MCF 10A (cell line): ENCODE results near the gene ZNF254. TPM values are rescaled to one million over a fixed set of nuclear protein-coding genes. Genes with fewer than 3 reads are reported as not detected.

Source experiments
- BruUV-seq: library from RNA; stranded (reverse); fragments of 400-500 nt; replicated peaks from 2 replicates; lab custom pipeline; 2021; lab: Mats Ljungman, UMichigan
- CTCF ChIA-PET: fragments of 300-600 bp; sonication (Branson Sonifier 250); formaldehyde crosslinking; extraction: SDS; loops from one replicate; lab custom pipeline; 2021; ENCODE audit warnings: antibody characterized with exemption, inconsistent platforms; lab: Yijun Ruan, JAX
- POLR2A ChIA-PET: fragments of 300-600, 350-650 bp; sonication (Branson Sonifier 250); formaldehyde crosslinking; extraction: SDS; loops from one replicate; lab custom pipeline; 2020; ENCODE audit warnings: antibody characterized with exemption, inconsistent platforms; lab: Yijun Ruan, JAX
- DNase-seq: peaks from one replicate; pipeline ENCODE4 v3.0.0-alpha.2; 2018; ENCODE audit not compliant: unreplicated experiment
- H3K27ac Mint-ChIP-seq: one replicate; pipeline ENCODE4 v1.8.0; 2022; ENCODE audit warnings: mild to moderate bottlenecking, low read depth, mixed read lengths; ENCODE audit not compliant: unreplicated experiment
- H3K27me3 Mint-ChIP-seq: one replicate; pipeline ENCODE4 v1.8.0; 2022; ENCODE audit warnings: mixed read lengths; ENCODE audit not compliant: insufficient read depth, unreplicated experiment
- H3K36me3 Mint-ChIP-seq: one replicate; pipeline ENCODE4 v1.8.0; 2022; ENCODE audit warnings: mild to moderate bottlenecking, moderate library complexity, mixed read lengths; ENCODE audit not compliant: insufficient read depth, unreplicated experiment
- H3K4me1 Mint-ChIP-seq: one replicate; pipeline ENCODE4 v1.8.0; 2022; ENCODE audit warnings: mixed read lengths; ENCODE audit not compliant: insufficient read depth, unreplicated experiment
- H3K4me3 Mint-ChIP-seq: one replicate; pipeline ENCODE4 v1.8.0; 2022; ENCODE audit warnings: mild to moderate bottlenecking, moderate library complexity, mixed read lengths; ENCODE audit not compliant: unreplicated experiment
- H3K9me3 Mint-ChIP-seq: one replicate; pipeline ENCODE4 v1.8.0; 2022; ENCODE audit warnings: mixed read lengths; ENCODE audit not compliant: unreplicated experiment
- intact Hi-C: fragments of 100-400 bp; cut with micrococcal nuclease; formaldehyde crosslinking; loops from 2 replicates; pipeline ENCODE4 v1.14.1; 2022
- total RNA-seq: library from RNA; stranded (reverse); gene quantifications from 2 replicates; pipeline ENCODE4 v1.2.3, GENCODE V29; 2022
- TF ChIP-seq, protein P1 (sequence below): fragments of 200-600 bp; IDR thresholded peaks from one replicate; pipeline ENCODE4 v1.8.0; 2022; ENCODE audit warnings: antibody characterized with exemption, mild to moderate bottlenecking; ENCODE audit not compliant: unreplicated experiment

Gene ZNF254
- total RNA-seq, 1 experiment from 2014 or later = 5.3 TPM

DNA sequence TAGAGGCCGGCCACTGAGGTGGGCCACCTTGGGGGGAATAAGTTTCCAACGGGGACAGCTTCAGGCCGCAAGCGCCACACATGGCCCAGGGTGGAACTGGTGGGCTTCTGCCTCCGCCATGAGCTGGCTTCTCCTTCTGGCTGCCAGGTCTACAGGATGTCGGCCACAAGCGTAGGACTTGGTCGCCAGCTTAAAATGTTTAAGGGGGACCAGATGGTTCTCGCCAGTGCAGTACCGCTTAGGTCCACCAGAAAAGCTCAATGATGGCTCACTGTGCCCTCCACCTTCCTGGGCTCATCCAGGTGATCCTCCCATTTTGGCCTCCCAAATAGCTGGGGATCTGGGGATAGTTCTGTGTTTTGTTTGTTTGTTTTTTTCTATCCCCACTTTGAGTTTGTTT is 38.7 kb upstream of the ZNF254 start:
- no peak for DNase-seq
- no peaks in the 10 kb centered on the region for H3K9me3 Mint-ChIP-seq
- CTCF ChIA-PET = interaction anchor here (0.7 kb wide), 1 partner anchor 14 kb away, joined by 5 read pairs; no protein-coding TSS in a partner anchor
- H3K27ac Mint-ChIP-seq = no peak overlapping the region
- H3K4me1 Mint-ChIP-seq = peaks cover 11% of the 10 kb centered on the region
- TF ChIP-seq, protein P1, sequence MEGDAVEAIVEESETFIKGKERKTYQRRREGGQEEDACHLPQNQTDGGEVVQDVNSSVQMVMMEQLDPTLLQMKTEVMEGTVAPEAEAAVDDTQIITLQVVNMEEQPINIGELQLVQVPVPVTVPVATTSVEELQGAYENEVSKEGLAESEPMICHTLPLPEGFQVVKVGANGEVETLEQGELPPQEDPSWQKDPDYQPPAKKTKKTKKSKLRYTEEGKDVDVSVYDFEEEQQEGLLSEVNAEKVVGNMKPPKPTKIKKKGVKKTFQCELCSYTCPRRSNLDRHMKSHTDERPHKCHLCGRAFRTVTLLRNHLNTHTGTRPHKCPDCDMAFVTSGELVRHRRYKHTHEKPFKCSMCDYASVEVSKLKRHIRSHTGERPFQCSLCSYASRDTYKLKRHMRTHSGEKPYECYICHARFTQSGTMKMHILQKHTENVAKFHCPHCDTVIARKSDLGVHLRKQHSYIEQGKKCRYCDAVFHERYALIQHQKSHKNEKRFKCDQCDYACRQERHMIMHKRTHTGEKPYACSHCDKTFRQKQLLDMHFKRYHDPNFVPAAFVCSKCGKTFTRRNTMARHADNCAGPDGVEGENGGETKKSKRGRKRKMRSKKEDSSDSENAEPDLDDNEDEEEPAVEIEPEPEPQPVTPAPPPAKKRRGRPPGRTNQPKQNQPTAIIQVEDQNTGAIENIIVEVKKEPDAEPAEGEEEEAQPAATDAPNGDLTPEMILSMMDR = no peak
- H3K4me3 Mint-ChIP-seq = no peak overlapping the region
- H3K27me3 Mint-ChIP-seq = no peaks in the 10 kb centered on the region
- no TSS peak for BruUV-seq
- peaks cover 83% of the 10 kb centered on the region for H3K36me3 Mint-ChIP-seq
- intact Hi-C loops = no loop called here
- POLR2A ChIA-PET = no interaction called here

DNA sequence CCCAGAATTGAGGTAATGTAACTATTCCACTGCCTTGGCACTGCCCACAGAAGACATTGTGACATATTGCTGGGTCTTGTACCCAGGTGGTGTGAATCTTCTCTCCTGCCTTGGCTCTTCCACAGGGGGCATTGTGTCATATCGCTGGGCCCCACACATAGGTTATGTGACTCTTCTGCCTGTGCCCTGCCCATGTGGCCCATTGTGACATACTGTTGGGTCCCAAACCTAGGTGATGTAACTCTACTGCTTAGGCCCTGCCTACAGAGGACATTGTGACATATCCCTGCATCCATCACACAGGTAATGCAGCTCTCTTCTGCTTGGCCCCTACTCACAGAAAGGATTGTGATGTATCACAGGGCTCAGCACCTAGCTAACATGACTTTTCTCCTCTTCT is 37.5 kb upstream of the ZNF254 start:
- intact Hi-C loops = no loop called here

DNA sequence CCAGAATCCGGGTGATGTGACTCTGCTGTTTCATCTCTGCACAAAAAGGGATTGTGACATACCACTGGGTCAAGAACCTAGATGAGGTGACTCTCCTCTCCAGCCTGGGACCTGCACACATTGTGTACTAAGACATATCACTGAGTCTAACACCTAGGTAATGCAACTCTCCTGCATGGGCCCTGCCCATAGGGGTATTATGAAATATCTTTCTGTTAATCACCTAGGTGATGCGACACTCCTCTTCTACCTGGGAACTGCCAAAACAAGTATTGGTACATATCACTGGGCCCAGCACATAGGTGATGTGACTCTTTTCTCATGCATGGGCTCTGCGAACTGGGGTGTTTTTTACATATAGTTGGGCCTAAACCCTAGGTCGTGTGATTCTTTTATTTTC is 35.5 kb upstream of the ZNF254 start:
- no peaks in the 10 kb centered on the region for H3K9me3 Mint-ChIP-seq
- DNase-seq = peak; percentile 33
- intact Hi-C loops = loop anchor here (10.0 kb wide), 1 partner anchor 93 kb away; no protein-coding TSS in a partner anchor
- POLR2A ChIA-PET = interaction anchor here (1.2 kb wide), 1 partner anchor 18 kb away, joined by 4 read pairs; no protein-coding TSS in a partner anchor
- BruUV-seq = no TSS peak
- H3K4me1 Mint-ChIP-seq = peaks cover 32% of the 10 kb centered on the region
- no peak overlapping the region for H3K4me3 Mint-ChIP-seq
- CTCF ChIA-PET = no interaction called here
- peaks cover 76% of the 10 kb centered on the region for H3K36me3 Mint-ChIP-seq
- TF ChIP-seq, protein P1 = no peak
- no peaks in the 10 kb centered on the region for H3K27me3 Mint-ChIP-seq
- peak overlapping the region; percentile 21 for H3K27ac Mint-ChIP-seq

More for the DNA sequence above, 37.5 kb upstream of the ZNF254 start:
- DNase-seq = no peak
- no peaks in the 10 kb centered on the region for H3K27me3 Mint-ChIP-seq
- H3K36me3 Mint-ChIP-seq = peaks cover 84% of the 10 kb centered on the region
- ChIA-PET POLR2A (interaction anchor here (0.7 kb wide), 1 partner anchor 38 kb away, joined by 3 read pairs; the partner anchor contains the start of gene ZNF254), CTCF (no interaction called here)
- no peaks in the 10 kb centered on the region for H3K9me3 Mint-ChIP-seq
- BruUV-seq = no TSS peak
- peaks cover 24% of the 10 kb centered on the region for H3K4me1 Mint-ChIP-seq
- no peak overlapping the region for H3K27ac Mint-ChIP-seq
- TF ChIP-seq, protein P1 = no peak
- no peak overlapping the region for H3K4me3 Mint-ChIP-seq

DNA sequence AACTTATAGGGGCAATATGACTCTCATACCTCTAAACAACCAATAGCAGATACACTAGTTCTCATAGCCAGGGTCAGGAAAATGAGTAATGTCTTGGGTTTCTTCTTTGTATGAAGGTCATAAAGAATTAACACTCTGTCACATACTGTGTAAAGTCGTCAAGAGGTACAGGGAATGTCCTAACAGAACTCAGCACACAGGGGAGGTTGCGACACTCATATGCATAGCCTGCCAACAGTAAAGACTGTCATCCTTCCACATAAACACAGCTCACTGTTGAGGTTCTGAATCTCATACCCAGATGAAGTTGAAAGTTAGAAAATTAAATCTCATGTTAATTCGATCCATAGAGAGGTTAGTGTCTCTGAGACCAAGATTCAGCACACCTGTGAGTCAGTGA is 34.2 kb upstream of the ZNF254 start:
- ChIA-PET CTCF (no interaction called here), POLR2A (interaction anchor here (0.6 to 1.2 kb wide), 2 partner anchors 16 to 19 kb away, joined by 3 to 4 read pairs; no protein-coding TSS in a partner anchor)
- H3K4me3 Mint-ChIP-seq = no peak overlapping the region
- intact Hi-C loops = loop anchor here (10.0 kb wide), 1 partner anchor 92 kb away; no protein-coding TSS in a partner anchor
- H3K4me1 Mint-ChIP-seq = peaks cover 32% of the 10 kb centered on the region
- TF ChIP-seq, protein P1 = no peak
- H3K36me3 Mint-ChIP-seq = peaks cover 71% of the 10 kb centered on the region
- DNase-seq = peak; percentile 73
- H3K27me3 Mint-ChIP-seq = no peaks in the 10 kb centered on the region
- BruUV-seq = no TSS peak
- no peaks in the 10 kb centered on the region for H3K9me3 Mint-ChIP-seq
- peak overlapping the region; percentile 59 for H3K27ac Mint-ChIP-seq
